SK-N-MC (cell line): ENCODE measurements around the gene NOMO2.
"Not testable (repeated sequence)": the region's sequence is repeated elsewhere in the genome, so short reads cannot be mapped to it uniquely, and the experiment has no call there.

Experiments
- EZH2 ChIP-seq: fragments of 200-600 bp; sonication (generic); IDR thresholded peaks from one replicate; pipeline ENCODE4 v1.6.1; 2017; ENCODE audit warnings: antibody characterized with exemption
- FOXP2 ChIP-seq: optimal IDR thresholded peaks from 2 replicates; pipeline ENCODE3; 2011; ENCODE audit warnings: mild to moderate bottlenecking, moderate library complexity; ENCODE audit not compliant: insufficient read depth; ENCODE audit errors: extremely low read length, control extremely low read depth
- POLR2AphosphoS5 ChIP-seq: IDR thresholded peaks from 2 replicates; pipeline ENCODE4 v1.6.1; 2012; ENCODE audit warnings: mild to moderate bottlenecking, low read depth, low read length, borderline replicate concordance

GRCh38 chr16:18546853-18547252 lies 15.0 kb downstream of the NOMO2 start:
- TF ChIP-seq EZH2, POLR2AphosphoS5, FOXP2: not testable (repeated sequence)
